Hindlimb muscle (tissue), 1 donor: ENCODE results near the gene FOXN3. TPM values are rescaled to one million over a fixed set of nuclear protein-coding genes. Genes with fewer than 3 reads are reported as not detected.

ENCODE experiments used
- DNase-seq: peaks from one replicate; pipeline ENCODE4 v3.0.0-alpha.2; 2013
- polyA plus RNA-seq: library from polyadenylated mRNA; unstranded; fragments of 120-200 nt; gene quantifications from one replicate; pipeline ENCODE4 v1.2.1, GENCODE V29; 2013; ENCODE audit not compliant: insufficient read length

The FOXN3 gene
- polyA plus RNA-seq, 1 donor = 67.6 TPM

GRCh38 chr14:89430391-89431236 lies 13.6 kb upstream of the FOXN3 start:
- DNase-seq = no peak

- DNase-seq = peak; percentile 61
These were observed 12.5 kb upstream of the FOXN3 start for GRCh38 chr14:89429199-89430181.

GRCh38 chr14:89428546-89429198 lies 11.6 kb upstream of the FOXN3 start:
- peak; percentile 55 for DNase-seq

- no peak for DNase-seq
These were observed 11.1 kb upstream of the FOXN3 start for GRCh38 chr14:89428173-89428523.

GRCh38 chr14:89427426-89428172 lies 10.6 kb upstream of the FOXN3 start:
- DNase-seq = peak; percentile 56

GRCh38 chr14:89425931-89426330 lies 8.9 kb upstream of the FOXN3 start:
- DNase-seq = no peak

GRCh38 chr14:89424241-89424640 lies 7.2 kb upstream of the FOXN3 start:
- DNase-seq = no peak

GRCh38 chr14:89422952-89423345 lies 5.9 kb upstream of the FOXN3 start:
- no peak for DNase-seq

- no peak for DNase-seq
These were observed 5.3 kb upstream of the FOXN3 start for GRCh38 chr14:89422181-89422951.

- DNase-seq = no peak
These were observed 3.5 kb upstream of the FOXN3 start for GRCh38 chr14:89420502-89420901.

GRCh38 chr14:89419973-89420482 lies 3.0 kb upstream of the FOXN3 start:
- no peak for DNase-seq

GRCh38 chr14:89418976-89419375 lies 1.9 kb upstream of the FOXN3 start:
- no peak for DNase-seq

GRCh38 chr14:89418452-89418851 lies 1.4 kb upstream of the FOXN3 start:
- no peak for DNase-seq

GRCh38 chr14:89417465-89418225 lies 612 bp upstream of the FOXN3 start:
- peak; percentile 53 for DNase-seq

- peak; percentile 98 for DNase-seq
These were observed 734 bp downstream of the FOXN3 start for GRCh38 chr14:89416002-89416995.

- peak; percentile 42 for DNase-seq
These were observed 1.9 kb downstream of the FOXN3 start for GRCh38 chr14:89415159-89415558.

GRCh38 chr14:89411976-89412375 lies 5.1 kb downstream of the FOXN3 start:
- DNase-seq = no peak

- DNase-seq = no peak
These were observed 7.1 kb downstream of the FOXN3 start for GRCh38 chr14:89409961-89410360.
